Liver (tissue), 9 donors: ENCODE measurements around the gene HNRNPA3. TPM values are rescaled to one million over a fixed set of nuclear protein-coding genes. Genes with fewer than 3 reads are reported as not detected.
A peak's percentile ranks its signal among the peaks of the same experiment; 100 is the strongest.
"Not testable (repeated sequence)": the region's sequence is repeated elsewhere in the genome, so short reads cannot be mapped to it uniquely, and the experiment has no call there.

Experiments
- DNase-seq: peaks from one replicate; pipeline ENCODE4 v3.0.0-alpha.2; 2017; ENCODE audit warnings: low spot score
- H3K27ac ChIP-seq, 2 donors: one replicate each; pipeline ENCODE4 v1.7.0; 2013; ENCODE audit warnings: inconsistent platforms in 2 of 2, low read length in 2 of 2, control low read depth in 1 of 2, low read depth in 1 of 2, mild to moderate bottlenecking in 1 of 2
- H3K27me3 ChIP-seq, 4 donors: one replicate each; pipeline versions ENCODE4 v1.6.1 to v1.7.0; 2013; ENCODE audit warnings: low read length in 3 of 4, inconsistent platforms in 1 of 4, mild to moderate bottlenecking in 1 of 4, moderate library complexity in 1 of 4; ENCODE audit not compliant: control insufficient read depth in 4 of 4, insufficient read depth in 4 of 4
- H3K36me3 ChIP-seq, 4 donors: one replicate each; pipeline versions ENCODE4 v1.6.1 to v1.7.0; 2013; ENCODE audit warnings: low read length in 3 of 4, mild to moderate bottlenecking in 3 of 4, low read depth in 1 of 4, moderate library complexity in 1 of 4; ENCODE audit not compliant: control insufficient read depth in 4 of 4, insufficient read depth in 3 of 4
- H3K4me1 ChIP-seq, 4 donors: one replicate each; pipeline versions ENCODE4 v1.6.1 to v1.7.0; 2013; ENCODE audit warnings: low read length in 3 of 4, mild to moderate bottlenecking in 3 of 4, moderate library complexity in 1 of 4; ENCODE audit not compliant: control insufficient read depth in 4 of 4, insufficient read depth in 4 of 4
- H3K4me3 ChIP-seq, 3 donors: one replicate each; pipeline versions ENCODE4 v1.6.1 to v1.7.0; 2013; ENCODE audit warnings: low read length in 3 of 3, control low read depth in 1 of 3, low read depth in 1 of 3, mild to moderate bottlenecking in 1 of 3
- H3K9ac ChIP-seq, 2 donors: one replicate each; pipeline ENCODE4 v1.7.0; 2013; ENCODE audit warnings: low read length in 2 of 2, mild to moderate bottlenecking in 2 of 2, moderate library complexity in 2 of 2, control low read depth in 1 of 2, low read depth in 1 of 2
- H3K9me3 ChIP-seq, 4 donors: one replicate each; pipeline versions ENCODE4 v1.6.1 to v1.7.0; 2013; ENCODE audit warnings: low read length in 3 of 4; ENCODE audit not compliant: control insufficient read depth in 4 of 4
- CTCF ChIP-seq: fragments of 150-350 bp; IDR thresholded peaks from 2 replicates; pipeline ENCODE4 v1.5.1; 2017; ENCODE audit warnings: improper control_type of control experiment, low read depth, low read length; ENCODE audit not compliant: missing input control
- FOXA1 ChIP-seq: IDR thresholded peaks from 2 replicates; pipeline ENCODE4 v1.6.1; 2016; ENCODE audit warnings: antibody characterized with exemption
- FOXA2 ChIP-seq: IDR thresholded peaks from 2 replicates; pipeline ENCODE4 v1.6.1; 2016; ENCODE audit warnings: antibody characterized with exemption
- GABPA ChIP-seq, 2 donors: IDR thresholded peaks in 1 of 2; conservative IDR thresholded peaks in 1 of 2; 2 replicates each; pipeline ENCODE4 v1.6.1; 2016; ENCODE audit warnings: antibody characterized with exemption in 2 of 2, mild to moderate bottlenecking in 1 of 2, moderate library complexity in 1 of 2
- HNF4A ChIP-seq, 2 donors: conservative IDR thresholded peaks; 2 replicates each; pipeline ENCODE4 v1.6.1; 2016; ENCODE audit warnings: antibody characterized with exemption in 2 of 2, mild to moderate bottlenecking in 2 of 2
- NR2F2 ChIP-seq: IDR thresholded peaks from 2 replicates; pipeline ENCODE4 v1.6.1; 2016; ENCODE audit warnings: antibody characterized with exemption
- RAD21 ChIP-seq, 2 donors: IDR thresholded peaks; 2 replicates each; pipeline ENCODE4 v1.6.1; 2016; ENCODE audit warnings: antibody characterized with exemption in 2 of 2, mild to moderate bottlenecking in 2 of 2
- REST ChIP-seq: IDR thresholded peaks from 2 replicates; pipeline ENCODE4 v1.6.1; 2016; ENCODE audit warnings: antibody characterized with exemption, mild to moderate bottlenecking
- SP1 ChIP-seq: IDR thresholded peaks from 2 replicates; pipeline ENCODE4 v1.6.1; 2018; ENCODE audit warnings: antibody characterized with exemption, mild to moderate bottlenecking
- YY1 ChIP-seq: IDR thresholded peaks from 2 replicates; pipeline ENCODE4 v1.6.1; 2016; ENCODE audit warnings: antibody characterized with exemption, mild to moderate bottlenecking
- WGBS: extraction: QIAGEN DNeasy Blood & Tissue Kit; methylation state at CpG from one replicate; pipeline ENCODE4 v1.1.7; 2013; 5-methylcytosine and 5-hydroxymethylcytosine counted together
- polyA plus RNA-seq, 2 donors: library from polyadenylated mRNA; stranded (reverse) in 1 of 2; unstranded in 1 of 2; fragments of 200-250 nt in 1 of 2; fragments of >200 nt in 1 of 2; fragmentation: Nextera tagmentation in 1 of 2; extraction: Ambion mirVana in 1 of 2; gene quantifications; one replicate each; pipeline versions ENCODE4 v1.2.1 to v1.2.3, GENCODE V29; 2013 to 2015
- total RNA-seq, 2 donors: library from RNA; depleted of rRNA; stranded (reverse); fragments of >200 nt; gene quantifications; one replicate each; pipeline ENCODE4 v1.2.3, GENCODE V29; 2014
- TF ChIP-seq, protein P1 (sequence below): IDR thresholded peaks from 2 replicates; pipeline ENCODE4 v1.6.1; 2016; ENCODE audit warnings: antibody characterized with exemption
- TF ChIP-seq, protein P2 (sequence below): IDR thresholded peaks from 2 replicates; pipeline ENCODE4 v1.6.1; 2016; ENCODE audit warnings: antibody characterized with exemption
- donor health status: healthy.
- donor health status: healthy.
- donor health status: healthy.
- donor health status: healthy.
- donor health status: healthy.

HNRNPA3 gene
- total and polyA plus RNA-seq, 4 donors, result 22.9 to 72.5 (median 51.7) TPM

GRCh38 chr2:177195194-177195593 is 17.4 kb upstream of the HNRNPA3 start:
- TF ChIP-seq RAD21 (IDR thresholded peaks at IDR 0.05), result peak in 1 of 2 donors; percentile 7
- TF ChIP-seq REST, result no peak
- H3K9ac ChIP-seq, result no peak overlapping the region
- no peaks in the 10 kb centered on the region for H3K36me3 ChIP-seq
- H3K27ac ChIP-seq, result no peak overlapping the region
- H3K27me3 ChIP-seq, result no peaks in the 10 kb centered on the region
- no peak for DNase-seq
- H3K9me3 ChIP-seq, result no peaks in the 10 kb centered on the region
- H3K4me3 ChIP-seq, result no peak overlapping the region
- WGBS, result 85% methylated on average over 1 of the region's 1 CpG
- H3K4me1 ChIP-seq, result no peaks in the 10 kb centered on the region

- H3K9ac ChIP-seq, H3K27me3 ChIP-seq, H3K9me3 ChIP-seq, H3K4me3 ChIP-seq, H3K27ac ChIP-seq, H3K36me3 ChIP-seq, DNase-seq: not testable (repeated sequence)
- peaks cover 1 to 11% (median 5%) of the 10 kb centered on the region in 4 donors for H3K4me1 ChIP-seq
- 97% methylated on average over 7 of the region's 7 CpGs for WGBS
Measured at GRCh38 chr2:177200419-177200818, 12.2 kb upstream of the HNRNPA3 start.

GRCh38 chr2:177201919-177202346 is 10.7 kb upstream of the HNRNPA3 start:
- 37% methylated on average over 3 of the region's 3 CpGs for WGBS

DNA sequence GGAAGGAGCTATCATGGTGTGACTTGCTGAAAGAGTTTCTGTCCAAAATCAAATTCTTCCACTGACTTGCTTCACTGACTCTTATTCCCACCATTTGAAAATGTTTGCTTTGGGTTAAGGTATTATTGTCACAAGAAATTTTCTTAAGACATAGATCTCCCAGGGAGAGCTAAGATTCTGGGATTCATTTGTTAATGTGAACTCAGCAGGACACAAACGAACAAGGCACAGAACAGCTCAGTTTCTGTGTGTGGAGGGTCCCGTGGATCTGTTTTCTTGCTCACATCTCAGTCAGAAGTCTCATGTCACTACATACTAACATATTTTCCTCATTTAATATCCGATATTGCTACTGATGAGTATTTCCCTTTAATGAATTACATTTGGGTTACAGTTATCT is 8.2 kb upstream of the HNRNPA3 start:
- no peak for TF ChIP-seq FOXA1
- no peak for TF ChIP-seq GABPA (IDR thresholded peaks at IDR 0.05 in 1 of 2, conservative IDR thresholded peaks at IDR 0.05 in 1 of 2)
- TF ChIP-seq, protein P1, sequence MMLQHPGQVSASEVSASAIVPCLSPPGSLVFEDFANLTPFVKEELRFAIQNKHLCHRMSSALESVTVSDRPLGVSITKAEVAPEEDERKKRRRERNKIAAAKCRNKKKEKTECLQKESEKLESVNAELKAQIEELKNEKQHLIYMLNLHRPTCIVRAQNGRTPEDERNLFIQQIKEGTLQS, result no peak
- no peak for TF ChIP-seq REST
- TF ChIP-seq, protein P2, sequence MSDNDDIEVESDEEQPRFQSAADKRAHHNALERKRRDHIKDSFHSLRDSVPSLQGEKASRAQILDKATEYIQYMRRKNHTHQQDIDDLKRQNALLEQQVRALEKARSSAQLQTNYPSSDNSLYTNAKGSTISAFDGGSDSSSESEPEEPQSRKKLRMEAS, result no peak
- TF ChIP-seq CTCF, result no peak
- TF ChIP-seq FOXA2, result no peak

More at GRCh38 chr2:177201919-177202346, 10.7 kb upstream of the HNRNPA3 start:
- Histone ChIP-seq H3K9ac (peak overlapping the region; percentile 23 to 49), H3K4me1 (peaks cover 1 to 11% (median 5%) of the 10 kb centered on the region in 4 donors), H3K27me3 (no peaks in the 10 kb centered on the region), H3K36me3 (no peaks in the 10 kb centered on the region), H3K4me3 (peak overlapping the region in 2 of 3 donors; percentile 13 to 55), H3K9me3 (no peaks in the 10 kb centered on the region), H3K27ac (peak overlapping the region; percentile 16 to 78)
- TF ChIP-seq NR2F2 (no peak), RAD21 (IDR thresholded peaks at IDR 0.05) (no peak), SP1 (peak; percentile 32), HNF4A (conservative IDR thresholded peaks at IDR 0.05) (peak; percentile 49 to 50), YY1 (no peak)
- DNase-seq, result no peak

More for the DNA sequence above, 8.2 kb upstream of the HNRNPA3 start:
- Histone ChIP-seq H3K27ac (no peak overlapping the region), H3K9me3 (no peaks in the 10 kb centered on the region), H3K27me3 (no peaks in the 10 kb centered on the region), H3K9ac (no peak overlapping the region), H3K4me3 (no peak overlapping the region), H3K4me1 (peaks cover 1 to 11% (median 5%) of the 10 kb centered on the region in 4 donors), H3K36me3 (no peaks in the 10 kb centered on the region)
- DNase-seq, result no peak
- WGBS, result 95% methylated on average over 3 of the region's 3 CpGs
